Measurements from ENCODE around the gene OTOS.

DNA sequence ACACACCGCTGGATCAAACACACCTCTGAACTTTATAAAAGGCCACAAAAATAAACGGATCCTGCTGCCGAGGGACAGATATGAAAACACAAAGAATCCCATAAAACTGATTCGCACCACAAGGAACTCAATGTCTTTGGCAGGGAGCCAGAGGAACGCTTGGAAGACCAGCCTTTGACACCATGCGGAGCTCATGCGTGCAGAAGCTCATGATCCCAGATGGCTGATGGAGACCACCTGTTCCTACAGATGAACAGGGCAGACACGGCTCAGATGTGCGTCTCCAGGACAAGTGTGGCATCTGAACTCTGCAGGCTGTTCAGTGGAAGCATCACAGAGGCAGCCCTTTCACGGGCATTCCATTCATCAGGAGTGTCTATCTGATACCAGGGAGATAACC lies 29.2 kb downstream of the OTOS start:
- TF ChIP-seq, protein P1, sequence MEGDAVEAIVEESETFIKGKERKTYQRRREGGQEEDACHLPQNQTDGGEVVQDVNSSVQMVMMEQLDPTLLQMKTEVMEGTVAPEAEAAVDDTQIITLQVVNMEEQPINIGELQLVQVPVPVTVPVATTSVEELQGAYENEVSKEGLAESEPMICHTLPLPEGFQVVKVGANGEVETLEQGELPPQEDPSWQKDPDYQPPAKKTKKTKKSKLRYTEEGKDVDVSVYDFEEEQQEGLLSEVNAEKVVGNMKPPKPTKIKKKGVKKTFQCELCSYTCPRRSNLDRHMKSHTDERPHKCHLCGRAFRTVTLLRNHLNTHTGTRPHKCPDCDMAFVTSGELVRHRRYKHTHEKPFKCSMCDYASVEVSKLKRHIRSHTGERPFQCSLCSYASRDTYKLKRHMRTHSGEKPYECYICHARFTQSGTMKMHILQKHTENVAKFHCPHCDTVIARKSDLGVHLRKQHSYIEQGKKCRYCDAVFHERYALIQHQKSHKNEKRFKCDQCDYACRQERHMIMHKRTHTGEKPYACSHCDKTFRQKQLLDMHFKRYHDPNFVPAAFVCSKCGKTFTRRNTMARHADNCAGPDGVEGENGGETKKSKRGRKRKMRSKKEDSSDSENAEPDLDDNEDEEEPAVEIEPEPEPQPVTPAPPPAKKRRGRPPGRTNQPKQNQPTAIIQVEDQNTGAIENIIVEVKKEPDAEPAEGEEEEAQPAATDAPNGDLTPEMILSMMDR (conservative IDR thresholded peaks at IDR 0.05 in 1 of 2, IDR thresholded peaks at IDR 0.05 in 1 of 2; ENCODE audit: extremely low read depth in 1 of 2, insufficient read depth in 1 of 2, low read depth in 1 of 2, low read length in 2 of 2): no peak
- TF ChIP-seq EZH2 (IDR thresholded peaks at IDR 0.05; ENCODE audit: borderline replicate concordance, low read length): no peak

Data from mammary epithelial cell (primary cell).